PFSK-1 (cell line): Measurements from ENCODE around the gene GTF3C2.
A peak's percentile ranks its signal among the peaks of the same experiment; 100 is the strongest.

ENCODE experiments used
- FOXP2 ChIP-seq: optimal IDR thresholded peaks from 2 replicates; pipeline ENCODE3; 2011; ENCODE audit warnings: borderline replicate concordance, control low read depth, inconsistent platforms; ENCODE audit not compliant: insufficient read depth; ENCODE audit errors: extremely low read length, extremely low read depth
- POLR2AphosphoS5 ChIP-seq: IDR thresholded peaks from 2 replicates; pipeline ENCODE4 v1.6.1; 2012; ENCODE audit warnings: low read depth, mild to moderate bottlenecking, control low read depth, low read length, moderate library complexity
- REST ChIP-seq, 2 experiments: IDR thresholded peaks; 2 replicates each; pipeline versions ENCODE4 v1.6.1 to v1.8.0; 2011 to 2012; ENCODE audit warnings: low read depth in 2 of 2, low read length in 2 of 2, control low read depth in 1 of 2, inconsistent platforms in 1 of 2, mild to moderate bottlenecking in 1 of 2, moderate library complexity in 1 of 2; ENCODE audit not compliant: insufficient read depth in 1 of 2
- SIN3A ChIP-seq: IDR thresholded peaks from 2 replicates; pipeline ENCODE4 v1.6.1; 2012; ENCODE audit warnings: mild to moderate bottlenecking, low read length, moderate library complexity, borderline replicate concordance; ENCODE audit not compliant: insufficient read depth
- TAF1 ChIP-seq: IDR thresholded peaks from 2 replicates; pipeline ENCODE4 v1.6.1; 2012; ENCODE audit warnings: low read length, control low read depth, borderline replicate concordance; ENCODE audit not compliant: insufficient read depth

- no peak for TF ChIP-seq REST (IDR thresholded peaks at IDR 0.05; ENCODE audit: insufficient read depth in 1 of 2, low read depth in 2 of 2, low read length in 2 of 2)
- TF ChIP-seq TAF1, result no peak
- peak; percentile 35; the same call in 1 of the 2 replicates for TF ChIP-seq POLR2AphosphoS5
- TF ChIP-seq FOXP2, result no peak
- no peak for TF ChIP-seq SIN3A
These were observed 31.8 kb downstream of the GTF3C2 start for GRCh38 chr2:27324720-27325119.
